ENCODE data around the gene VOPP1. TPM values are rescaled to one million over a fixed set of nuclear protein-coding genes. Genes with fewer than 3 reads are reported as not detected.

VOPP1 gene
- total RNA-seq, 1 donor from 2014 or later, result 47.8 TPM

DNA sequence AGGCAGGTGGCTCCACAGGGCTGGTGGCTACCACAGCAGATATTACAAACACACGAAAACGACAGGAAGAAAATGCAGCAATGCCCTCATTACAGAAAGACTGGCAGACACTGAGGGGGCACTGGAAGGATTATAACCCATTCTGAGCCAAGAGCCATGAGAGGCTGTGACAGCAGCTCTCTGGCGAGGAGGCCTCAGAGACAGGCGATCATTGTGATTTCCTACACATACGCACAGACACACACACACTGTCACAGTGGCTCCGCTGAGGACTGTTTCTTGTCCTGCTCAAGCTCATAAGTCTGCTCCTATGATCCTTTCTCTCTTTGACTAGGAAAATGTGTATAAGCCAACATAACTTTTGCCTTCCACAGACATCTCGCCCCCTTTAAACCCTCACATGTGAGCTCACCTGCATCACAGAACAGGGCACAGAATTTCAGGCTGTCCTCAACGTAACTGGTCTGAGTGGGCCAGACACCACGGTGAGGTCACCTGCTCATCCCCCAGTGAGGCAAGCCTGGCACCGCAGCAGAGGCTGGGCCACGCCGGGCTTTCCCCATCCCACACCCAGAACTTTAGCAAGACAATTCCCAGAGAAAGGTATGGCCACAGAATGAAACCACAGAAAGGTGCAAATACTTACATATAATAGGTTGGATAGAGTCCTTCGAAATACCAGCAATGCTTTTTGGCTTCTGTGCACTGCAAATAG lies 51.7 kb downstream of the VOPP1 start:
- H3K36me3 Mint-ChIP-seq (ENCODE audit: insufficient read depth), result peaks cover 3% of the 10 kb centered on the region
- TF ChIP-seq, protein P1, sequence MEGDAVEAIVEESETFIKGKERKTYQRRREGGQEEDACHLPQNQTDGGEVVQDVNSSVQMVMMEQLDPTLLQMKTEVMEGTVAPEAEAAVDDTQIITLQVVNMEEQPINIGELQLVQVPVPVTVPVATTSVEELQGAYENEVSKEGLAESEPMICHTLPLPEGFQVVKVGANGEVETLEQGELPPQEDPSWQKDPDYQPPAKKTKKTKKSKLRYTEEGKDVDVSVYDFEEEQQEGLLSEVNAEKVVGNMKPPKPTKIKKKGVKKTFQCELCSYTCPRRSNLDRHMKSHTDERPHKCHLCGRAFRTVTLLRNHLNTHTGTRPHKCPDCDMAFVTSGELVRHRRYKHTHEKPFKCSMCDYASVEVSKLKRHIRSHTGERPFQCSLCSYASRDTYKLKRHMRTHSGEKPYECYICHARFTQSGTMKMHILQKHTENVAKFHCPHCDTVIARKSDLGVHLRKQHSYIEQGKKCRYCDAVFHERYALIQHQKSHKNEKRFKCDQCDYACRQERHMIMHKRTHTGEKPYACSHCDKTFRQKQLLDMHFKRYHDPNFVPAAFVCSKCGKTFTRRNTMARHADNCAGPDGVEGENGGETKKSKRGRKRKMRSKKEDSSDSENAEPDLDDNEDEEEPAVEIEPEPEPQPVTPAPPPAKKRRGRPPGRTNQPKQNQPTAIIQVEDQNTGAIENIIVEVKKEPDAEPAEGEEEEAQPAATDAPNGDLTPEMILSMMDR (IDR thresholded peaks at IDR 0.05; ENCODE audit: unreplicated experiment), result no peak
- DNase-seq (ENCODE audit: low spot score, unreplicated experiment), result no peak
- no peaks in the 10 kb centered on the region for H3K27me3 Mint-ChIP-seq
- no peaks in the 10 kb centered on the region for H3K9me3 Mint-ChIP-seq (ENCODE audit: low read depth)
- no peak overlapping the region for H3K27ac Mint-ChIP-seq
- peaks cover 5% of the 10 kb centered on the region for H3K4me1 Mint-ChIP-seq (ENCODE audit: low read depth)
- H3K4me3 Mint-ChIP-seq (ENCODE audit: low read depth), result no peak overlapping the region

DNA sequence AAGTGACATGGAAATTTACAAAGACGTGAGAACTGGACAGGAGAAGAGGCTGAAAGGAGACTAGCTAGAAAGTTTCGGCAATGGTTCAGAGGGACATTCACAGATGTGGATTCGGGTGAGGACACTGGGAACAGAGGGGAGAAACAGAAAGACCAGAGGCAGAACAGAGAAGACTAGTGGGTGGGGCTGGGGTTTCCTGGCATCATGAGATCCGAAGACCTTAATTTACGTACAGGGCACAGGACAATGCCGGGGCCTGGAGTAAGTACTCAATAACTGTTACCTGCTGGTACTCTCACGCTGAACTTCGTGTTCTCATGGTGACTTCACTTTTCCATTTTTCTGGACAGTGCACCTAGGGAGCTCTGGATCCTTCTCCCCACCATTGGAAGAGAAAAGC lies 53.5 kb downstream of the VOPP1 start:
- no peak for DNase-seq (ENCODE audit: low spot score, unreplicated experiment)
- Mint-ChIP-seq H3K27me3 (no peaks in the 10 kb centered on the region), H3K36me3 (ENCODE audit: insufficient read depth) (peaks cover 3% of the 10 kb centered on the region), H3K27ac (no peak overlapping the region), H3K4me3 (ENCODE audit: low read depth) (no peak overlapping the region), H3K4me1 (ENCODE audit: low read depth) (peaks cover 5% of the 10 kb centered on the region), H3K9me3 (ENCODE audit: low read depth) (no peaks in the 10 kb centered on the region)
- TF ChIP-seq, protein P1 (IDR thresholded peaks at IDR 0.05; ENCODE audit: unreplicated experiment), result no peak

DNA sequence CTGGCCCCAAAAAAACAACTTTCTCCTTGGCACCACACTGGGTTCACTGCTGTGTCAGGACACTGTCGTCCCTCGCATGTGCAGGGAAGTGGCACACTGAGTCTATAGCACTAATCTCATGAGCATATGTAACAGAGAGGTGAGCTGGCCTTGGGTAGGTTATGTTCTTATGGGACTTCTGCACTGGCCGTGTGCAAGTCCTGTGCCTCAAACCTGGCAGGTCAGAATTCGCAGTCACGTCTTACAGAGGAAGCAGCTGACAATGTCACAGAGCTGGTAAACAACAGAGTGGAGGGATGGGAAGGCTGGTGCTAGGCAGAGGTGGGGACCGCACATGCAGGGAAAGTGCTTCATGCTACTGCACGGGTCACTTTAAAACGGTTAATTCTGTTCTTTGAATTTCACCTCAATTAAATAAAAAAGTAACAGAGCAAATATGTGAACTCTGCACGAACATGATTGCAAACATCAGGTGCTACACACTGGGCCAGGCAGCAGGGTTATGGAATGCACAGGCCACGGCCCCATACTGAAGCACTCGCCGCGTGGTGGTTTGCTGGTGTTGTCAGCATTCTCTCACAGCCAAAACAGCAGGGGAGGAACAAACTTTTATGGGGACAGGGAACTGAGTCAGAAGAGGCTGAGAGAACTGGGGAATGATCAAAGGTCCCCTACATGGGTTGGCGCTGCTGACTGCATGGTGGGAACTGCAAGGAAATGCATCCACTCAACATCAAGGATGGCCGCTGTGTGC lies 54.2 kb downstream of the VOPP1 start:
- TF ChIP-seq, protein P1 (IDR thresholded peaks at IDR 0.05; ENCODE audit: unreplicated experiment), result no peak
- peaks cover 5% of the 10 kb centered on the region for H3K4me1 Mint-ChIP-seq (ENCODE audit: low read depth)
- no peak overlapping the region for H3K27ac Mint-ChIP-seq
- H3K27me3 Mint-ChIP-seq, result no peaks in the 10 kb centered on the region
- peaks cover 3% of the 10 kb centered on the region for H3K36me3 Mint-ChIP-seq (ENCODE audit: insufficient read depth)
- no peak for DNase-seq (ENCODE audit: low spot score, unreplicated experiment)
- H3K9me3 Mint-ChIP-seq (ENCODE audit: low read depth), result no peaks in the 10 kb centered on the region
- H3K4me3 Mint-ChIP-seq (ENCODE audit: low read depth), result no peak overlapping the region

DNA sequence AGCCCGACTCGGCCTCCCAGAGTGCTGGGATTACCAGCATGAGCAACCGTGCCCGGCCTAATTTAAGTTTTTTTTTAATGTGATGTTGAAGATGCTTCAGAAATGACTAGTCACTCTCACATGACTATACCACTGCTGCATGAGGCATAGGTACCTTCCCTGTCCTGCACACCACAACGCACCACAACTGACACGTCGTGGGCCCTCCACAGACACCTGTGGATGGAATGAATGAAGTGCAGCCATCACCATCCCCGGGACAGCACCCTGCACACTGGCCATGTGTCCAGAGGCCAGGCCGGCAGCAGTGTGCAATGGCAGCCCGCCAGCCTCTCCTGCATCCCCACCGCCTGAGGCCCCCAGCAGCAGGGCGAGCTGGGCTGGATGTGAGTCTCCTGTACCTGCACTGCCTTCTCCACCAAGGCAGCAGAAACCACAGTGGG lies 55.1 kb downstream of the VOPP1 start:
- no peak overlapping the region for H3K27ac Mint-ChIP-seq
- peaks cover 3% of the 10 kb centered on the region for H3K36me3 Mint-ChIP-seq (ENCODE audit: insufficient read depth)
- no peak overlapping the region for H3K4me3 Mint-ChIP-seq (ENCODE audit: low read depth)
- H3K4me1 Mint-ChIP-seq (ENCODE audit: low read depth), result peaks cover 5% of the 10 kb centered on the region
- H3K27me3 Mint-ChIP-seq, result no peaks in the 10 kb centered on the region
- H3K9me3 Mint-ChIP-seq (ENCODE audit: low read depth), result no peaks in the 10 kb centered on the region
- no peak for DNase-seq (ENCODE audit: low spot score, unreplicated experiment)
- TF ChIP-seq, protein P1 (IDR thresholded peaks at IDR 0.05; ENCODE audit: unreplicated experiment), result no peak

GRCh38 chr7:55516409-55516808 lies 55.9 kb downstream of the VOPP1 start:
- no peak overlapping the region for H3K4me3 Mint-ChIP-seq (ENCODE audit: low read depth)
- peaks cover 3% of the 10 kb centered on the region for H3K36me3 Mint-ChIP-seq (ENCODE audit: insufficient read depth)
- TF ChIP-seq, protein P1 (IDR thresholded peaks at IDR 0.05; ENCODE audit: unreplicated experiment), result no peak
- no peak for DNase-seq (ENCODE audit: low spot score, unreplicated experiment)
- H3K4me1 Mint-ChIP-seq (ENCODE audit: low read depth), result peaks cover 4% of the 10 kb centered on the region
- H3K9me3 Mint-ChIP-seq (ENCODE audit: low read depth), result no peaks in the 10 kb centered on the region
- H3K27ac Mint-ChIP-seq, result no peak overlapping the region
- H3K27me3 Mint-ChIP-seq, result no peaks in the 10 kb centered on the region

Measured in progenitor cell of endocrine pancreas (in vitro differentiated cells).